HS-27A (cell line): ENCODE results near the gene OSBPL10.

Source experiments
- DNase-seq: peaks from one replicate; pipeline ENCODE4 v3.0.0-alpha.2; 2012; ENCODE audit warnings: low read depth, missing footprints

OSBPL10 gene

GRCh38 chr3:31958701-31959152 lies 22.3 kb downstream of the OSBPL10 start:
- no peak for DNase-seq

GRCh38 chr3:31957106-31957505 lies 24.0 kb downstream of the OSBPL10 start:
- no peak for DNase-seq

- no peak for DNase-seq
These were observed 25.5 kb downstream of the OSBPL10 start for GRCh38 chr3:31955581-31955980.

GRCh38 chr3:31953636-31954035 lies 27.4 kb downstream of the OSBPL10 start:
- no peak for DNase-seq

- DNase-seq, result no peak
These were observed 28.0 kb downstream of the OSBPL10 start for GRCh38 chr3:31953091-31953490.

- no peak for DNase-seq
These were observed 28.9 kb downstream of the OSBPL10 start for GRCh38 chr3:31952205-31952604.

- no peak for DNase-seq
These were observed 32.8 kb downstream of the OSBPL10 start for GRCh38 chr3:31948280-31948679.

- DNase-seq, result no peak
These were observed 33.4 kb downstream of the OSBPL10 start for GRCh38 chr3:31947671-31948091.

GRCh38 chr3:31947162-31947561 lies 33.9 kb downstream of the OSBPL10 start:
- DNase-seq, result no peak

- DNase-seq, result no peak
These were observed 34.5 kb downstream of the OSBPL10 start for GRCh38 chr3:31946484-31947081.

- DNase-seq, result no peak
These were observed 35.4 kb downstream of the OSBPL10 start for GRCh38 chr3:31945738-31946052.

- no peak for DNase-seq
These were observed 38.0 kb downstream of the OSBPL10 start for GRCh38 chr3:31943041-31943440.

GRCh38 chr3:31942446-31942845 lies 38.6 kb downstream of the OSBPL10 start:
- no peak for DNase-seq

GRCh38 chr3:31937225-31937624 lies 43.8 kb downstream of the OSBPL10 start:
- DNase-seq, result no peak

- DNase-seq, result no peak
These were observed 44.5 kb downstream of the OSBPL10 start for GRCh38 chr3:31936420-31937060.

- no peak for DNase-seq
These were observed 46.2 kb downstream of the OSBPL10 start for GRCh38 chr3:31934866-31935265.

GRCh38 chr3:31934018-31934417 lies 47.0 kb downstream of the OSBPL10 start:
- no peak for DNase-seq

- no peak for DNase-seq
These were observed 48.1 kb downstream of the OSBPL10 start for GRCh38 chr3:31932990-31933389.

GRCh38 chr3:31929826-31930502 lies 51.1 kb downstream of the OSBPL10 start:
- DNase-seq, result no peak

- DNase-seq, result no peak
These were observed 53.3 kb downstream of the OSBPL10 start for GRCh38 chr3:31927811-31928210.

GRCh38 chr3:31926543-31926942 lies 54.5 kb downstream of the OSBPL10 start:
- no peak for DNase-seq

- no peak for DNase-seq
These were observed 55.8 kb downstream of the OSBPL10 start for GRCh38 chr3:31925271-31925630.

- no peak for DNase-seq
These were observed 56.3 kb downstream of the OSBPL10 start for GRCh38 chr3:31924610-31925270.
